Measurements from ENCODE around the gene RXRA. TPM values are rescaled to one million over a fixed set of nuclear protein-coding genes. Genes with fewer than 3 reads are reported as not detected.

The RXRA gene
- total and polyA plus RNA-seq, 4 experiments from 2014 or later: 1.0 to 11.9 (median 6.4) TPM

GRCh38 chr9:134477927-134478326 lies 151.7 kb downstream of the RXRA start:
- CTCF ChIA-PET (ENCODE audit: partially characterized antibody): no interaction called here

GRCh38 chr9:134481762-134482161 lies 155.5 kb downstream of the RXRA start:
- Mint-ChIP-seq H3K4me3 (no peak overlapping the region), H3K27ac (no peak overlapping the region), H3K36me3 (no peaks in the 10 kb centered on the region), H3K9me3 (no peaks in the 10 kb centered on the region), H3K27me3 (no peaks in the 10 kb centered on the region), H3K4me1 (no peaks in the 10 kb centered on the region)
- ChIA-PET POLR2A (ENCODE audit: partially characterized antibody) (no interaction called here), CTCF (ENCODE audit: partially characterized antibody) (no interaction called here)
- H3K27me3 ChIP-seq (ENCODE audit: insufficient read depth, low read length): no peaks in the 10 kb centered on the region
- H3K9me3 ChIP-seq (ENCODE audit: control insufficient read depth in 1 of 2, low read length in 2 of 2): no peaks in the 10 kb centered on the region
- H3K27ac ChIP-seq (ENCODE audit: low read depth, low read length): no peak overlapping the region
- no peak overlapping the region for H3K4me3 ChIP-seq (ENCODE audit: low read length in 2 of 2)
- DNase-seq: no peak
- H3K4me1 ChIP-seq (ENCODE audit: insufficient read depth, low read length): no peaks in the 10 kb centered on the region
- no peaks in the 10 kb centered on the region for H3K36me3 ChIP-seq (ENCODE audit: insufficient read depth, low read length)
- intact Hi-C loops (cut with micrococcal nuclease): no loop called here

More at GRCh38 chr9:134477927-134478326, 151.7 kb downstream of the RXRA start:
- H3K36me3 Mint-ChIP-seq: no peaks in the 10 kb centered on the region
- intact Hi-C loops (cut with micrococcal nuclease): no loop called here
- Histone ChIP-seq H3K4me1 (ENCODE audit: insufficient read depth, low read length) (no peaks in the 10 kb centered on the region), H3K36me3 (ENCODE audit: insufficient read depth, low read length) (no peaks in the 10 kb centered on the region), H3K4me3 (ENCODE audit: low read length in 2 of 2) (no peak overlapping the region), H3K27ac (ENCODE audit: low read depth, low read length) (no peak overlapping the region), H3K9me3 (ENCODE audit: control insufficient read depth in 1 of 2, low read length in 2 of 2) (no peaks in the 10 kb centered on the region), H3K27me3 (ENCODE audit: insufficient read depth, low read length) (no peaks in the 10 kb centered on the region)
- no peaks in the 10 kb centered on the region for H3K4me1 Mint-ChIP-seq
- POLR2A ChIA-PET (ENCODE audit: partially characterized antibody): no interaction called here
- no peaks in the 10 kb centered on the region for H3K9me3 Mint-ChIP-seq
- H3K27me3 Mint-ChIP-seq: no peaks in the 10 kb centered on the region
- no peak for DNase-seq
- H3K4me3 Mint-ChIP-seq: no peak overlapping the region
- peak overlapping the region in 1 of 7 donors; percentile 9 for H3K27ac Mint-ChIP-seq

GRCh38 chr9:134482226-134482625 lies 156.0 kb downstream of the RXRA start:
- Mint-ChIP-seq H3K27ac (no peak overlapping the region), H3K27me3 (no peaks in the 10 kb centered on the region), H3K4me3 (no peak overlapping the region), H3K9me3 (no peaks in the 10 kb centered on the region), H3K36me3 (no peaks in the 10 kb centered on the region), H3K4me1 (no peaks in the 10 kb centered on the region)
- Histone ChIP-seq H3K4me1 (ENCODE audit: insufficient read depth, low read length) (no peaks in the 10 kb centered on the region), H3K36me3 (ENCODE audit: insufficient read depth, low read length) (no peaks in the 10 kb centered on the region), H3K27me3 (ENCODE audit: insufficient read depth, low read length) (no peaks in the 10 kb centered on the region), H3K9me3 (ENCODE audit: control insufficient read depth in 1 of 2, low read length in 2 of 2) (no peaks in the 10 kb centered on the region), H3K4me3 (ENCODE audit: low read length in 2 of 2) (no peak overlapping the region), H3K27ac (ENCODE audit: low read depth, low read length) (no peak overlapping the region)
- POLR2A ChIA-PET (ENCODE audit: partially characterized antibody): no interaction called here
- no peak for DNase-seq
- CTCF ChIA-PET (ENCODE audit: partially characterized antibody): no interaction called here
- intact Hi-C loops (cut with micrococcal nuclease): no loop called here

GRCh38 chr9:134483361-134484184 lies 157.3 kb downstream of the RXRA start:
- Histone ChIP-seq H3K4me3 (ENCODE audit: low read length in 2 of 2) (no peak overlapping the region), H3K27ac (ENCODE audit: low read depth, low read length) (no peak overlapping the region), H3K9me3 (ENCODE audit: control insufficient read depth in 1 of 2, low read length in 2 of 2) (no peaks in the 10 kb centered on the region), H3K36me3 (ENCODE audit: insufficient read depth, low read length) (no peaks in the 10 kb centered on the region), H3K27me3 (ENCODE audit: insufficient read depth, low read length) (no peaks in the 10 kb centered on the region), H3K4me1 (ENCODE audit: insufficient read depth, low read length) (no peaks in the 10 kb centered on the region)
- intact Hi-C loops (cut with micrococcal nuclease): no loop called here
- Mint-ChIP-seq H3K27me3 (no peaks in the 10 kb centered on the region), H3K27ac (no peak overlapping the region), H3K4me1 (no peaks in the 10 kb centered on the region), H3K4me3 (no peak overlapping the region), H3K9me3 (no peaks in the 10 kb centered on the region), H3K36me3 (no peaks in the 10 kb centered on the region)
- DNase-seq: no peak
- ChIA-PET CTCF (ENCODE audit: partially characterized antibody) (no interaction called here), POLR2A (ENCODE audit: partially characterized antibody) (no interaction called here)

- no peaks in the 10 kb centered on the region for H3K36me3 Mint-ChIP-seq
These were observed 158.2 kb downstream of the RXRA start for GRCh38 chr9:134484479-134484878.

GRCh38 chr9:134485653-134486052 lies 159.4 kb downstream of the RXRA start:
- Histone ChIP-seq H3K9me3 (ENCODE audit: control insufficient read depth in 1 of 2, low read length in 2 of 2) (no peaks in the 10 kb centered on the region), H3K27me3 (ENCODE audit: insufficient read depth, low read length) (no peaks in the 10 kb centered on the region), H3K4me1 (ENCODE audit: insufficient read depth, low read length) (no peaks in the 10 kb centered on the region), H3K36me3 (ENCODE audit: insufficient read depth, low read length) (no peaks in the 10 kb centered on the region), H3K27ac (ENCODE audit: low read depth, low read length) (no peak overlapping the region), H3K4me3 (ENCODE audit: low read length in 2 of 2) (no peak overlapping the region)
- DNase-seq: no peak
- Mint-ChIP-seq H3K4me3 (no peak overlapping the region), H3K9me3 (no peaks in the 10 kb centered on the region), H3K27me3 (peaks cover 0 to 2% of the 10 kb centered on the region in 2 donors), H3K36me3 (no peaks in the 10 kb centered on the region), H3K4me1 (no peaks in the 10 kb centered on the region), H3K27ac (no peak overlapping the region)
- POLR2A ChIA-PET (ENCODE audit: partially characterized antibody): no interaction called here
- CTCF ChIA-PET (ENCODE audit: partially characterized antibody): no interaction called here
- intact Hi-C loops (cut with micrococcal nuclease): no loop called here

More at GRCh38 chr9:134484479-134484878, 158.2 kb downstream of the RXRA start:
- POLR2A ChIA-PET (ENCODE audit: partially characterized antibody): no interaction called here
- Histone ChIP-seq H3K9me3 (ENCODE audit: control insufficient read depth in 1 of 2, low read length in 2 of 2) (no peaks in the 10 kb centered on the region), H3K4me1 (ENCODE audit: insufficient read depth, low read length) (no peaks in the 10 kb centered on the region), H3K27me3 (ENCODE audit: insufficient read depth, low read length) (no peaks in the 10 kb centered on the region), H3K36me3 (ENCODE audit: insufficient read depth, low read length) (no peaks in the 10 kb centered on the region), H3K27ac (ENCODE audit: low read depth, low read length) (no peak overlapping the region), H3K4me3 (ENCODE audit: low read length in 2 of 2) (no peak overlapping the region)
- no peak overlapping the region for H3K27ac Mint-ChIP-seq
- intact Hi-C loops (cut with micrococcal nuclease): no loop called here
- no peak for DNase-seq
- H3K4me1 Mint-ChIP-seq: no peaks in the 10 kb centered on the region
- no peaks in the 10 kb centered on the region for H3K27me3 Mint-ChIP-seq
- no peak overlapping the region for H3K4me3 Mint-ChIP-seq
- CTCF ChIA-PET (ENCODE audit: partially characterized antibody): no interaction called here
- no peaks in the 10 kb centered on the region for H3K9me3 Mint-ChIP-seq

- no peaks in the 10 kb centered on the region for H3K4me1 ChIP-seq (ENCODE audit: insufficient read depth, low read length)
- Mint-ChIP-seq H3K27ac (no peak overlapping the region), H3K27me3 (peaks cover 0 to 2% of the 10 kb centered on the region in 2 donors), H3K4me1 (no peaks in the 10 kb centered on the region), H3K36me3 (no peaks in the 10 kb centered on the region), H3K4me3 (no peak overlapping the region), H3K9me3 (no peaks in the 10 kb centered on the region)
- H3K9me3 ChIP-seq (ENCODE audit: control insufficient read depth in 1 of 2, low read length in 2 of 2): no peaks in the 10 kb centered on the region
- CTCF ChIA-PET (ENCODE audit: partially characterized antibody): no interaction called here
- DNase-seq: no peak
- POLR2A ChIA-PET (ENCODE audit: partially characterized antibody): no interaction called here
- H3K27me3 ChIP-seq (ENCODE audit: insufficient read depth, low read length): no peaks in the 10 kb centered on the region
- no peak overlapping the region for H3K4me3 ChIP-seq (ENCODE audit: low read length in 2 of 2)
- no peak overlapping the region for H3K27ac ChIP-seq (ENCODE audit: low read depth, low read length)
- H3K36me3 ChIP-seq (ENCODE audit: insufficient read depth, low read length): no peaks in the 10 kb centered on the region
- intact Hi-C loops (cut with micrococcal nuclease): no loop called here
These were observed 159.9 kb downstream of the RXRA start for GRCh38 chr9:134486143-134486591.
